Measurements from ENCODE around the gene GNAT3.

The GNAT3 gene

GRCh38 chr7:80472491-80473200 is 39.2 kb downstream of the GNAT3 start:
- ATAC-seq (ENCODE audit: low read depth) = no peak
- Histone ChIP-seq H3K36me3 (ENCODE audit: low read depth) (no peaks in the 10 kb centered on the region), H3K27me3 (ENCODE audit: insufficient read depth, poor library complexity, severe bottlenecking) (no peaks in the 10 kb centered on the region), H3K4me1 (ENCODE audit: insufficient read depth, poor library complexity, severe bottlenecking) (peaks cover 24% of the 10 kb centered on the region), H3K9me3 (ENCODE audit: severe bottlenecking) (no peaks in the 10 kb centered on the region), H3K4me3 (ENCODE audit: severe bottlenecking) (no peak overlapping the region), H3K27ac (ENCODE audit: poor library complexity, severe bottlenecking) (no peak overlapping the region)
- no peak for DNase-seq (ENCODE audit: low spot score)
- no peak for TF ChIP-seq CTCF (IDR thresholded peaks at IDR 0.05; ENCODE audit: poor library complexity, severe bottlenecking)

- H3K4me3 ChIP-seq (ENCODE audit: severe bottlenecking) = no peak overlapping the region
- H3K27me3 ChIP-seq (ENCODE audit: insufficient read depth, poor library complexity, severe bottlenecking) = no peaks in the 10 kb centered on the region
- ATAC-seq (ENCODE audit: low read depth) (no peak), DNase-seq (ENCODE audit: low spot score) (no peak)
- H3K9me3 ChIP-seq (ENCODE audit: severe bottlenecking) = no peaks in the 10 kb centered on the region
- no peak overlapping the region for H3K27ac ChIP-seq (ENCODE audit: poor library complexity, severe bottlenecking)
- no peak for TF ChIP-seq CTCF (IDR thresholded peaks at IDR 0.05; ENCODE audit: poor library complexity, severe bottlenecking)
- peaks cover 11% of the 10 kb centered on the region for H3K4me1 ChIP-seq (ENCODE audit: insufficient read depth, poor library complexity, severe bottlenecking)
- no peaks in the 10 kb centered on the region for H3K36me3 ChIP-seq (ENCODE audit: low read depth)
Measured at GRCh38 chr7:80468931-80469714, 42.7 kb downstream of the GNAT3 start.

GRCh38 chr7:80467069-80467468 is 44.8 kb downstream of the GNAT3 start:
- peak; percentile 76 for ATAC-seq (ENCODE audit: low read depth)
- Histone ChIP-seq H3K4me1 (ENCODE audit: insufficient read depth, poor library complexity, severe bottlenecking) (peaks cover 11% of the 10 kb centered on the region), H3K9me3 (ENCODE audit: severe bottlenecking) (no peaks in the 10 kb centered on the region), H3K4me3 (ENCODE audit: severe bottlenecking) (no peak overlapping the region), H3K36me3 (ENCODE audit: low read depth) (no peaks in the 10 kb centered on the region), H3K27me3 (ENCODE audit: insufficient read depth, poor library complexity, severe bottlenecking) (no peaks in the 10 kb centered on the region), H3K27ac (ENCODE audit: poor library complexity, severe bottlenecking) (peak overlapping the region; percentile 27)
- no peak for TF ChIP-seq CTCF (IDR thresholded peaks at IDR 0.05; ENCODE audit: poor library complexity, severe bottlenecking)
- DNase-seq (ENCODE audit: low spot score) = no peak

GRCh38 chr7:80466636-80467035 is 45.2 kb downstream of the GNAT3 start:
- TF ChIP-seq CTCF (IDR thresholded peaks at IDR 0.05; ENCODE audit: poor library complexity, severe bottlenecking) = no peak
- no peaks in the 10 kb centered on the region for H3K36me3 ChIP-seq (ENCODE audit: low read depth)
- H3K4me1 ChIP-seq (ENCODE audit: insufficient read depth, poor library complexity, severe bottlenecking) = peaks cover 11% of the 10 kb centered on the region
- no peak overlapping the region for H3K4me3 ChIP-seq (ENCODE audit: severe bottlenecking)
- no peaks in the 10 kb centered on the region for H3K9me3 ChIP-seq (ENCODE audit: severe bottlenecking)
- H3K27ac ChIP-seq (ENCODE audit: poor library complexity, severe bottlenecking) = peak overlapping the region; percentile 27
- ATAC-seq (ENCODE audit: low read depth) (no peak), DNase-seq (ENCODE audit: low spot score) (no peak)
- H3K27me3 ChIP-seq (ENCODE audit: insufficient read depth, poor library complexity, severe bottlenecking) = no peaks in the 10 kb centered on the region

- no peak overlapping the region for H3K4me3 ChIP-seq (ENCODE audit: severe bottlenecking)
- H3K27me3 ChIP-seq (ENCODE audit: insufficient read depth, poor library complexity, severe bottlenecking) = no peaks in the 10 kb centered on the region
- H3K9me3 ChIP-seq (ENCODE audit: severe bottlenecking) = no peaks in the 10 kb centered on the region
- H3K27ac ChIP-seq (ENCODE audit: poor library complexity, severe bottlenecking) = no peak overlapping the region
- DNase-seq (ENCODE audit: low spot score) (no peak), ATAC-seq (ENCODE audit: low read depth) (no peak)
- no peaks in the 10 kb centered on the region for H3K36me3 ChIP-seq (ENCODE audit: low read depth)
- TF ChIP-seq CTCF (IDR thresholded peaks at IDR 0.05; ENCODE audit: poor library complexity, severe bottlenecking) = no peak
- peaks cover 9% of the 10 kb centered on the region for H3K4me1 ChIP-seq (ENCODE audit: insufficient read depth, poor library complexity, severe bottlenecking)
Measured at GRCh38 chr7:80464211-80464610, 47.7 kb downstream of the GNAT3 start.

All from RWPE2 (cell line).